Endodermal cell (in vitro differentiated cells): ENCODE results near the gene OXCT1. TPM values are rescaled to one million over a fixed set of nuclear protein-coding genes. Genes with fewer than 3 reads are reported as not detected.

Experiments used
- DNase-seq: peaks from one replicate; pipeline ENCODE4 v3.0.0-alpha.2; 2017
- H3K27ac ChIP-seq: 2 replicates; pipeline ENCODE4 v1.5.1; 2013; ENCODE audit warnings: mild to moderate bottlenecking, low read depth, low read length, moderate library complexity
- H3K27me3 ChIP-seq: 2 replicates; pipeline ENCODE4 v1.6.1; 2013; ENCODE audit warnings: mild to moderate bottlenecking, low read length, moderate library complexity; ENCODE audit not compliant: insufficient read depth, control insufficient read depth, poor library complexity, severe bottlenecking
- H3K36me3 ChIP-seq: 2 replicates; pipeline ENCODE4 v1.7.0; 2013; ENCODE audit warnings: mild to moderate bottlenecking, low read length, moderate library complexity; ENCODE audit not compliant: control insufficient read depth, insufficient read depth
- H3K4me1 ChIP-seq: one replicate; pipeline ENCODE4 v1.7.0; 2013; ENCODE audit warnings: low read length; ENCODE audit not compliant: control insufficient read depth, insufficient read depth
- H3K4me3 ChIP-seq: 2 replicates; pipeline ENCODE4 v1.5.1; 2013; ENCODE audit warnings: mild to moderate bottlenecking, low read length, moderate library complexity
- H3K9ac ChIP-seq: 2 replicates; pipeline ENCODE4 v1.6.1; 2013; ENCODE audit warnings: mild to moderate bottlenecking, low read length, moderate library complexity; ENCODE audit not compliant: poor library complexity, severe bottlenecking; ENCODE audit errors: extremely low read depth
- H3K9me3 ChIP-seq: 2 replicates; pipeline ENCODE4 v1.6.1; 2013; ENCODE audit warnings: mild to moderate bottlenecking, low read length, moderate library complexity; ENCODE audit not compliant: control insufficient read depth
- H3K27ac Mint-ChIP-seq: 2 replicates; pipeline ENCODE4 v1.8.0; 2020; ENCODE audit warnings: mixed read lengths
- H3K27me3 Mint-ChIP-seq: 2 replicates; pipeline ENCODE4 v1.8.0; 2021; ENCODE audit warnings: mild to moderate bottlenecking, mixed read lengths; ENCODE audit not compliant: insufficient read depth
- H3K36me3 Mint-ChIP-seq: 2 replicates; pipeline ENCODE4 v1.8.0; 2020; ENCODE audit warnings: low read depth, mixed read lengths
- H3K4me1 Mint-ChIP-seq: 2 replicates; pipeline ENCODE4 v1.8.0; 2020; ENCODE audit warnings: mixed read lengths
- H3K4me3 Mint-ChIP-seq: 2 replicates; pipeline ENCODE4 v1.8.0; 2020; ENCODE audit warnings: mild to moderate bottlenecking, moderate library complexity, mixed read lengths
- H3K9me3 Mint-ChIP-seq: 2 replicates; pipeline ENCODE4 v1.8.0; 2020; ENCODE audit warnings: mild to moderate bottlenecking, mixed read lengths
- WGBS, 2 experiments: methylation state at CpG; one replicate each; pipeline versions ENCODE4 v1.1.5 to v1.1.7; 2013; ENCODE audit warnings: missing lambda C conversion rate in 2 of 2, mixed read lengths in 1 of 2; ENCODE audit not compliant: insufficient coverage in 1 of 2, insufficient read length in 1 of 2; 5-methylcytosine and 5-hydroxymethylcytosine counted together
- total RNA-seq, 2 donors: library from RNA; stranded (reverse); fragmentation: NEBNext Ultra II Directional in 1 of 2; extraction: Animal tissue kit (Norgen Biotek cat#: 25700) in 1 of 2; gene quantifications; 2 replicates in 1 of 2; 3 replicates in 1 of 2; pipeline ENCODE4 v1.2.1, GENCODE V29; 2021
- TF ChIP-seq, protein P1 (sequence below): fragments of 200-600 bp; sonication (generic); conservative IDR thresholded peaks from 2 replicates; pipeline ENCODE4 v1.5.0; 2021; ENCODE audit warnings: antibody characterized with exemption, mild to moderate bottlenecking

OXCT1 gene
- total RNA-seq, 2 donors from 2014 or later = 24.5 to 25.1 TPM

DNA sequence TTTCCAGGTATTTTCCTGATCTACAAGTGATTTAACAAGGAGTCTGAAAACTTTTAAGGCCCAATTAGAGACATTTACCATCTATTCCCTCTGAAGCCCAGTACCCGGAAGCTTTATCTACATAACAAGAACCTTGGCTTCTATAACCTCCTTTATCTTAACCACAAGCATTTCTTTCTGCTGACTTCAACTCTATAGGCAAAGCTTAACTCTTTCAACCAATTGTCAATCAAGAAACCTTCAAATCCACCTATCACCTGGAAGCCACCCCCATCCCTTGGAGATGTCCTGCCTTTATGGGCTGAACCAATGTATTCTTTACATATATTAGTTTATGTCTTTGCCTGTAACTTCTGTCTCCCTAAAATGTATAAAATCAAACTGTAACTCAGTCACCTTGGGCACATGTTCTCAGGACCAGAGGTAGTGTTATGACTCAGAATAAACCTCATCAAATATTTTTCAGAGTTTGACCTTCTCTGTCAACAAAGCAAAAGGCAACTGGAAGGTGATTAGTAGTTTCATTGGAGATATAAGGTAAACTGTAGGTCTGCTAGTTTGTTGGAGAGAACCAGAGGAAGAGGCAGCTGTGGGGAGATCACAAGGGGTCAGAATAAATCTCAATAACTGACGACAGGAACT is 21.0 kb upstream of the OXCT1 start:
- H3K9me3 Mint-ChIP-seq = peaks cover 15% of the 10 kb centered on the region
- 63 to 77% methylated on average over 1 to 2 of the region's 2 CpGs for WGBS, 2 experiments
- H3K9ac ChIP-seq = no peak overlapping the region
- peaks cover 20% of the 10 kb centered on the region for H3K27me3 Mint-ChIP-seq
- DNase-seq = no peak
- no peak overlapping the region for H3K4me3 Mint-ChIP-seq
- H3K27ac Mint-ChIP-seq = no peak overlapping the region
- no peaks in the 10 kb centered on the region for H3K36me3 ChIP-seq
- H3K27ac ChIP-seq = no peak overlapping the region
- H3K36me3 Mint-ChIP-seq = no peaks in the 10 kb centered on the region
- H3K4me3 ChIP-seq = no peak overlapping the region
- peaks cover 25% of the 10 kb centered on the region for H3K27me3 ChIP-seq
- TF ChIP-seq, protein P1, sequence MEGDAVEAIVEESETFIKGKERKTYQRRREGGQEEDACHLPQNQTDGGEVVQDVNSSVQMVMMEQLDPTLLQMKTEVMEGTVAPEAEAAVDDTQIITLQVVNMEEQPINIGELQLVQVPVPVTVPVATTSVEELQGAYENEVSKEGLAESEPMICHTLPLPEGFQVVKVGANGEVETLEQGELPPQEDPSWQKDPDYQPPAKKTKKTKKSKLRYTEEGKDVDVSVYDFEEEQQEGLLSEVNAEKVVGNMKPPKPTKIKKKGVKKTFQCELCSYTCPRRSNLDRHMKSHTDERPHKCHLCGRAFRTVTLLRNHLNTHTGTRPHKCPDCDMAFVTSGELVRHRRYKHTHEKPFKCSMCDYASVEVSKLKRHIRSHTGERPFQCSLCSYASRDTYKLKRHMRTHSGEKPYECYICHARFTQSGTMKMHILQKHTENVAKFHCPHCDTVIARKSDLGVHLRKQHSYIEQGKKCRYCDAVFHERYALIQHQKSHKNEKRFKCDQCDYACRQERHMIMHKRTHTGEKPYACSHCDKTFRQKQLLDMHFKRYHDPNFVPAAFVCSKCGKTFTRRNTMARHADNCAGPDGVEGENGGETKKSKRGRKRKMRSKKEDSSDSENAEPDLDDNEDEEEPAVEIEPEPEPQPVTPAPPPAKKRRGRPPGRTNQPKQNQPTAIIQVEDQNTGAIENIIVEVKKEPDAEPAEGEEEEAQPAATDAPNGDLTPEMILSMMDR = no peak
- peaks cover 13% of the 10 kb centered on the region for H3K9me3 ChIP-seq
- H3K4me1 Mint-ChIP-seq = no peaks in the 10 kb centered on the region
- H3K4me1 ChIP-seq = no peaks in the 10 kb centered on the region

DNA sequence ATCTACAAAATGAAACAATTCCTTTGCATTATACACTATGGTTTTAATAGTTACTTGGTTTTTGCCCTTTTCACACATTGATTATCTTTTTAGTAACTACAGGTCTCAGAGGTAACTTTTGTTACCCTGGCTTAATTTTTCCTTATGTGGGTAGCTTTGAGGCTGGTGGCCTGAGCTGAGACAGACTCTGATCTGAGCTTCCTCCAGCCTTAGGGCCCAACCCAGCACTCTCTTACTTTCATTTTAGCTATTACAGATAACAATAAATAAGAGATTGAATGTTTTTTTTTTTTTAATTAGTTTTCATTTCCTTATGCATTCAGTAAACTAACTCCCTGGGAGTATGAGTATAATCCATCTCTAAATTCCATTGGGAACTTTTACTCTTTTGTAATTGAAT is 15.1 kb upstream of the OXCT1 start:
- no peak overlapping the region for H3K27ac Mint-ChIP-seq
- H3K27ac ChIP-seq = no peak overlapping the region
- H3K36me3 Mint-ChIP-seq = no peaks in the 10 kb centered on the region
- no peak overlapping the region for H3K4me3 ChIP-seq
- H3K4me1 ChIP-seq = no peaks in the 10 kb centered on the region
- TF ChIP-seq, protein P1 = no peak
- peaks cover 27% of the 10 kb centered on the region for H3K9me3 Mint-ChIP-seq
- H3K9me3 ChIP-seq = peaks cover 35% of the 10 kb centered on the region
- peaks cover 4% of the 10 kb centered on the region for H3K27me3 Mint-ChIP-seq
- no peak for DNase-seq
- no peak overlapping the region for H3K9ac ChIP-seq
- no peaks in the 10 kb centered on the region for H3K36me3 ChIP-seq
- H3K4me3 Mint-ChIP-seq = no peak overlapping the region
- peaks cover 4% of the 10 kb centered on the region for H3K4me1 Mint-ChIP-seq
- H3K27me3 ChIP-seq = no peaks in the 10 kb centered on the region

DNA sequence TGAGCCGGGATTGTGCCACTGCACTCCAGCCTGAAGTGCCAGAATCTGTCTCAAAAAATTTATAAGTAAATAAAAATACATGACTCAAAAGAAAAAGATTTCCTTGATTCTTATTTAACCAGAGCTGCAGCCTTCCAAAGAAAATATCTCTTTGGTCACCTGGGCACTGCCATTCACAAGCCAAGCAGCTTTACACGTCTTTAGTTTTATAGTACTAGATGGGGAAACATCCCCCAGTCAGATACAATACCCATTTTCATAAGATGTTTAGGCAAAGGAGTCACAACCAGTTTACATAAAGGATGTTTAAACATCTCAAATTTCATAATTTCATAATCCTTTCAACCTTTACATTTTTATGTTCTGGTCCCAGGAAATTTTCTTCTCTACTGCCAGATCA is 13.7 kb upstream of the OXCT1 start:
- no peak for DNase-seq
- H3K36me3 Mint-ChIP-seq = no peaks in the 10 kb centered on the region
- H3K27ac Mint-ChIP-seq = no peak overlapping the region
- Histone ChIP-seq H3K36me3 (no peaks in the 10 kb centered on the region), H3K27ac (no peak overlapping the region), H3K9ac (no peak overlapping the region), H3K27me3 (no peaks in the 10 kb centered on the region), H3K9me3 (peaks cover 40% of the 10 kb centered on the region), H3K4me3 (no peak overlapping the region), H3K4me1 (peaks cover under 1% of the 10 kb centered on the region)
- TF ChIP-seq, protein P1 = no peak
- peaks cover 27% of the 10 kb centered on the region for H3K9me3 Mint-ChIP-seq
- no peak overlapping the region for H3K4me3 Mint-ChIP-seq
- peaks cover 6% of the 10 kb centered on the region for H3K4me1 Mint-ChIP-seq
- 100% methylated on average over 2 of the region's 2 CpGs; no CpG with 5 or more reads in 1 of the 2 experiments for WGBS, 2 experiments
- peaks cover 4% of the 10 kb centered on the region for H3K27me3 Mint-ChIP-seq
